Measurements from ENCODE around the gene GLI2. TPM values are rescaled to one million over a fixed set of nuclear protein-coding genes. Genes with fewer than 3 reads are reported as not detected.

Gene GLI2
- total RNA-seq, 1 donor from 2014 or later, result 2.2 TPM

DNA sequence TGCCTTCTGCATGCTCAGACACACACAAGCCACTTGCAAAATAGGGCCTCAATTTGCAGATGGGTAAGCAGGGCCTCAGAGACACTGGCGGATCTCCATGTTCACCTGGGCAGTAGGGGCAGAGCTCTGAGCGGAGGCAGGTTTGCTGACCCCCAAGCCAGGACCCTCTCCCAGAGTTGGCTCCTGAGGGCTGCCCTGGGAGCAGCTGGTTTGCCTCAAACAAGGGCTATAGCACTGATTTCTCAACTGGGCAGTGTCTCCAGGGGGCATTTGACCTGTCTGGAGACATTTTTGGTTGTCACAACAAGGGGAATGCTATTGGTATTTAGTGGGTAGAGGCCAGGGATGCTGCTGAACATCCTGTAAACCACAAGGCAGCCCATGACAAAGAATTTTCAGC is 11.6 kb downstream of the GLI2 start:
- intact Hi-C loops (cut with DNase I), result no loop called here
- ATAC-seq, result no peak
- DNase-seq (ENCODE audit: missing footprints), result no peak

- intact Hi-C loops (cut with DNase I), result no loop called here
- ATAC-seq (no peak), DNase-seq (ENCODE audit: missing footprints) (no peak)
Observed at GRCh38 chr2:120747706-120748105, 12.0 kb downstream of the GLI2 start.

GRCh38 chr2:120748310-120748709 is 12.6 kb downstream of the GLI2 start:
- DNase-seq (ENCODE audit: missing footprints), result no peak
- ATAC-seq, result no peak
- intact Hi-C loops (cut with DNase I), result no loop called here

- intact Hi-C loops (cut with DNase I), result no loop called here
- ATAC-seq (no peak), DNase-seq (ENCODE audit: missing footprints) (no peak)
Observed at GRCh38 chr2:120748741-120749140, 13.1 kb downstream of the GLI2 start.

DNA sequence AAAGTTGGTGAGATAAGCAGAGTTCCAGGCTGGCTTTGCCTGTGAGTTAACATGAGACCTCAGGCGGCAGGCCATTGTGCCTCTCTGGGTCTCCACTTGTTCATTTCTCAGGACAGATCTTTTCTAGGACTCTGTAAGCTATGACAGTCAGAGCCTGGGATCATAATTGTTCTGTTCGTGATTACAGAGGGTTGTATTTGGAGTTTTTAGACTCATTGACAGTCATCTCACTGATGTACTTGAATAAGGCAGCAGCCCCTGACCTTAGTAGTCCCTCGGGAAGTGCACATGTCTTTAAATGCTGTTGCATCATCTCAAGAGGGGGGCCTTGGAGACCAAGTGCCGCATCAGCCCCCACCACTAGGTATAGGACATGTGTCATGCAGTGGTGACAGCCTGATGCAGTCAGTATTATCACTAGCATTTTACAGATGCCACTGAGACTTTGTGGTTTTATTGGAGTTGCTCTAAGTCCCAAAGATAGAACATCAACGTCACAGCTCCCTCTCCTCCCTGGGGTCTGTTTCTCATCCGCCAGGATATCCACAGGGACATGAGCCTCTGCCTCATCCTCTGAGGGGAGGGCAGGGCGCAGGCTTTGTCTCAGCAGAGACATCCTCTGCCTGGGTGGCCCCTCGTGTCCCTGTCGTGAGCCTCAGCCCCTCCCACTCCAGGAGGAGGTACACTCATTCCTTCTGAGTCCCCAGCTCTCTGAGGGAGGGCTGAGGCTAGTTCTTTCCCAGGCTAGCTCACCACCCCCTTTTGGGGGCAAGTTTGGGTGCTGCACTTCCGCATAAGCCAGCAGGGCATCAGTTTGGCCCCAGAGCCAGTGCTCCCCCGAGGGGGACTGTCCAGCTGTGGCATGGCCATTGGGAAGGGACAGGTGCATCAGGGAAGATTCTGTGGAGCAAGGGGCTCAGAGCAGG is 14.1 kb downstream of the GLI2 start:
- ATAC-seq, result peak; percentile 49
- no peak for DNase-seq (ENCODE audit: missing footprints)
- intact Hi-C loops (cut with DNase I), result no loop called here

DNA sequence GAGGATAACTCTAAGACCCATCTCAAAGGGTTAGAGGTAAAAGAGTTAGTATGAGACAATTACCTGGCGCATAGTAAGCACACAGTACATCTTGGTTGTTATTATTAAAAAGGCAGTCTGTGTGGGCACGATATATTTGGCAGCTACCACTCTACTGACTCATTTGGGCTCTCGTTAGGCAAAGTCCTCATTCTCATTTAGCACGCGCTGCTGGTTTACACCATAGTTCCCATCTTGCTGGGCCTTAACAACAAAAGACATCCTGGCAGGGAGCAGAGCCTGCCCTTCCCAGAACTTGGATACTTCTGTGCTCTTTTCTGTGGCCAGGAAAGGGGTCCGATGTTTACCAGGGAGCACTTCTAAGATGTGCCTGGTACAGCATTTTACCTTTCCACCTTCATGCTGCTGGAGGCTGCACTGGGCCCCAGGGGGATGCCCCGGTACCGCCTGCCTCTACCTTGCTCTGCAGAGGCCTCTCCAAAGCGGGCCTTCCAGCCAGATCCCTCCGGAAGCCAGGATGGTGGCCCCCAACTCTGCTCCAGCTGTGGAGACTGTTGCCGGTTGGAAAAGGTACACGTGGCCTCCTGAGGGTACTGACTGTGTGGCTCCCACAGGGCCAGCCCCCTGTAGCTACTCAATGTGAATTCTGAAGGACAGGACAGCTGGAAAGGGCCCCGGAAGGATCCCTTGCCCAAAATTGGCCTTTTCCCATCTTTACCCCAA is 15.0 kb downstream of the GLI2 start:
- intact Hi-C loops (cut with DNase I), result no loop called here
- ATAC-seq, result no peak
- no peak for DNase-seq (ENCODE audit: missing footprints)

GRCh38 chr2:120751553-120751952 is 15.9 kb downstream of the GLI2 start:
- ATAC-seq (no peak), DNase-seq (ENCODE audit: missing footprints) (no peak)
- intact Hi-C loops (cut with DNase I), result no loop called here

- DNase-seq (ENCODE audit: missing footprints), result no peak
- no peak for ATAC-seq
- intact Hi-C loops (cut with DNase I), result no loop called here
Observed at GRCh38 chr2:120754067-120754960, 18.6 kb downstream of the GLI2 start.

- DNase-seq (ENCODE audit: missing footprints), result peak; percentile 75
Observed at GRCh38 chr2:120758181-120759144, 22.8 kb downstream of the GLI2 start.

DNA sequence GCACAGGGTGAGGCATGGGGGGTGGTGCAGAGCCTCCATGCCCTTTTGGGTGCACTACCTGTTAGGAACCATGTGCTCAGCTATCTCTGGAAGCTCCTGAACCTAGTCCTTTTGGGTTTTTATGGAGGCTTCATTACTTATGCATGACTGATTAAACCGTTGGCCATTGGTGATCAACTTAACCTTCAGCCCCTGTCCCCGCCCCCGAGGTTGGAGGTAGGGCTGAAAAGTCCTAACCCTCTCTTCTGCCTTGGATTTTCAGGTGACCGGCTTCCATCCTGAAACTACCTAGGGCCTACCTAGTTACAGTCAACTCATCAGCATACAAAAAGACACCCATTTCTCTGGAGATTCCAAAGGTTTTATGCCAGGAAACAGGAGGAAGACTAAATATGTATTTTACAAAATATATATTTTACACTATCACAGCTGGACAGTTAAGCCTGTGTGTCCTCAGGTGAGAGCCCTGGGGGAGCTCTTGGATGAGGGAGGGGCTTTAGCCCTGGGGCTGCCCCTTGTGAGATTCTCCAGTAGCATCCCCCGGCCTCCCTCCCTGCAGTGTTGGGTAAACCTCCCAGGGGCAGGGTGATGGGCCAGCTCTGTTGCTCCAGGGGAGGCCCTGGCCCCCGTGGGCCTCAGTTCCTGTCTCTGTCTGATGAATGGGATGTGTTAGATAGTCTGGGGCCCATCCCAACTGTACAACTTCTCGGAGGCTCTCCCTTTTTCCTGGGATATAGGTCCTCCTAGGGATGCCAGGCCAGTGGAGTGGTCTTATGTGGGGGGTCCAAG is 24.1 kb downstream of the GLI2 start:
- intact Hi-C loops (cut with DNase I), result no loop called here
- ATAC-seq (no peak), DNase-seq (ENCODE audit: missing footprints) (peak; percentile 30)

More at GRCh38 chr2:120758181-120759144, 22.8 kb downstream of the GLI2 start:
- intact Hi-C loops (cut with DNase I), result no loop called here
- peak; percentile 94 for ATAC-seq

DNA sequence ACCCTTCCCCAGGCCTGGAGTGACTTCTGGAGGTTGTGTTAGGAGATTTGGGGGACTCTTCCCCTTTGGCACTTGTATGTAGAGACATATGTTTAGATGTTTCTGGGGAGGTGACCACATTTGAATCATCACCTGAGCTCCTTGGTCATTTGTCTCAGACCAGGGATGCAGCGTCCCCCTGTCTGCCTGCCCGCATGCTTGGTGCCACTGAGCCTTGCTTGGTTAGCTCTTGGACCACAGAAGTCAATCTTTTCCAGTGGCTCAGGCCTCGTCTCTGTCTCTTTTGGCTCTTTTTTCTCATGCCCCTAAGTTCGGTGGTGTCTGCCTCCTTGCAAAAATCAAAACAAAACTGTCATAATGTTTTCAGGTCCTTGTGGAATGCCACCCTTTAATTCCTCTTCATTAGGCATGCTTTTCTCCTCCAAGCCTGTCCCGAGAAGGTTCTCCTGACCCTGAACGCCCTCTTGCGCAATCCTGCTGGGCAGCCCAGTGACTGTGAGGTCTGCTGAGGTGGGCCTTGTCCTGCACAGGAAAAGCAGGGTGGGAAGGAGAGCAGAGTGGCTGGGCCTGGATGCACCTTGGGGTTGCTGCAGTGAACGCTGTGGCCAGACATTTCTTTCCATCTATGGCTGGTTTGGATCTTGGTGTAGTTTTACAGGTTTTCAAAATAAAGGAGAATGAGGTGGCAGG is 24.9 kb downstream of the GLI2 start:
- intact Hi-C loops (cut with DNase I), result no loop called here
- DNase-seq (ENCODE audit: missing footprints) (peak; percentile 73), ATAC-seq (no peak)

GRCh38 chr2:120761164-120761861 is 25.6 kb downstream of the GLI2 start:
- ATAC-seq, result no peak
- peak; percentile 31 for DNase-seq (ENCODE audit: missing footprints)

DNA sequence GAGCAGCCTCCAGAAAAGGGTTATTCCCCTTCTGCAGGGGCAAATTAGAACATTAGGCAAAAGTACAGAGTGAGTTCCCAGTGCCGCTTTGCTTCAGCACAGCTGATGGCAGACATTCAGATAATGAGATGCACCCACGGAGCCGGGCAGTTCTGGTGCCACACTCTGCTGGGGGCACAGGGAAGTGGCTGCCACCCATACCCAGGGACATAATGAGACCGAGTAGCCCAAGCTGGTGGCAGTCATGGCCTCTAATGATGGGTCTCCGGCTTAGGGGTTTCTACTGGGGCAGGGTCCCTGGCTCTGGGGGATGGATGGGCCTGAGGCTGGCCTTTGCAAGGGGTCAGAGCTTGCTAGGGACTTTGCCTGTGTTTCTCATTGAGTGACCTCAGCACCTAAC is 26.2 kb downstream of the GLI2 start:
- ATAC-seq, result no peak
- peak; percentile 27 for DNase-seq (ENCODE audit: missing footprints)
- intact Hi-C loops (cut with DNase I), result no loop called here

More at GRCh38 chr2:120761164-120761861, 25.6 kb downstream of the GLI2 start:
- intact Hi-C loops (cut with DNase I), result no loop called here

- peak; percentile 55 for DNase-seq (ENCODE audit: missing footprints)
- intact Hi-C loops (cut with DNase I), result no loop called here
Observed at GRCh38 chr2:120762341-120763061, 26.8 kb downstream of the GLI2 start.

GRCh38 chr2:120763508-120763907 is 27.8 kb downstream of the GLI2 start:
- no peak for ATAC-seq
- intact Hi-C loops (cut with DNase I), result no loop called here

More at GRCh38 chr2:120762341-120763061, 26.8 kb downstream of the GLI2 start:
- no peak for ATAC-seq

More at GRCh38 chr2:120763508-120763907, 27.8 kb downstream of the GLI2 start:
- DNase-seq (ENCODE audit: missing footprints), result peak; percentile 49

Measured in Right ventricle myocardium inferior (tissue), 1 donor.